HEK293 (cell line): ENCODE measurements around the gene CHCHD1.

ENCODE experiments used
- EGR2 ChIP-seq: fragments of 450-650 bp; formaldehyde crosslinking; IDR thresholded peaks from 2 replicates; pipeline ENCODE4 v1.5.1; 2016; ENCODE audit warnings: low read depth, missing biosample characterization, missing genetic modification characterization
- SALL2 ChIP-seq: fragments of 450-650 bp; formaldehyde crosslinking; IDR thresholded peaks from 2 replicates; pipeline ENCODE4 v1.5.0; 2017; ENCODE audit warnings: missing biosample characterization, mild to moderate bottlenecking, missing genetic modification characterization, borderline replicate concordance
- YY1 ChIP-seq: fragments of 450-650 bp; formaldehyde crosslinking; IDR thresholded peaks from 2 replicates; pipeline ENCODE4 v1.5.1; 2018; ENCODE audit warnings: missing biosample characterization, missing genetic modification characterization
- ZBTB48 ChIP-seq: fragments of 450-650 bp; formaldehyde crosslinking; IDR thresholded peaks from 2 replicates; pipeline ENCODE4 v1.5.1; 2016; ENCODE audit warnings: missing biosample characterization, missing genetic modification characterization
- ZNF10 ChIP-seq: fragments of 450-650 bp; formaldehyde crosslinking; IDR thresholded peaks from 2 replicates; pipeline ENCODE4 v1.5.1; 2017; ENCODE audit warnings: missing biosample characterization, missing genetic modification characterization
- ZNF114 ChIP-seq: fragments of 450-650 bp; formaldehyde crosslinking; IDR thresholded peaks from 2 replicates; pipeline ENCODE4 v1.5.0; 2017; ENCODE audit warnings: missing biosample characterization, missing genetic modification characterization
- ZNF292 ChIP-seq: fragments of 450-650 bp; formaldehyde crosslinking; IDR thresholded peaks from 2 replicates; pipeline ENCODE4 v1.5.1; 2016; ENCODE audit warnings: low read depth, missing biosample characterization, missing genetic modification characterization, borderline replicate concordance
- ZNF488 ChIP-seq: fragments of 450-650 bp; formaldehyde crosslinking; IDR thresholded peaks from 2 replicates; pipeline ENCODE4 v1.5.1; 2016; ENCODE audit warnings: missing biosample characterization, missing genetic modification characterization
- ZNF639 ChIP-seq: fragments of 450-650 bp; formaldehyde crosslinking; IDR thresholded peaks from 2 replicates; pipeline ENCODE4 v1.5.1; 2016; ENCODE audit warnings: missing biosample characterization, missing genetic modification characterization
- TF ChIP-seq, protein P1 (sequence below): fragments of 450-650 bp; formaldehyde crosslinking; IDR thresholded peaks from 2 replicates; pipeline ENCODE4 v1.5.1; 2016; ENCODE audit warnings: missing biosample characterization, missing genetic modification characterization

DNA sequence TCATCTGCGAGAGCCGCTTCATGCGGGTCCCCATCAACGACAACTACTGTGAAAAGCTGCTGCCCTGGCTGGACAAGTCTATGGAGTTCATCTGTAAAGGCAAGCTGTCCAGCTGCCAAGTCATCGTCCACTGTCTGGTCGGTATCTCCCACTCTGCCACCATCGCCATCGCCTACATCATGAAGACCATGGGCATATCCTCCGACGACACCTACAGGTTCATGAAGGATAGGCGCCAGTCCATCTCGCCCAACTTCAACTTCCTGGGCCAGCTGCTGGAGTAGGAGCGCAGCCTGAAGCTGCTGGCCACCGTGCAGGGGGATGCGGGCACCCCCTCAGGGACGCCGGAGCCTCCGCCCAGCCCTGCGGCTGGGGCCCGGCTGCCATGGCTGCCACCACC is 49.4 kb upstream of the CHCHD1 start:
- TF ChIP-seq, protein P1, sequence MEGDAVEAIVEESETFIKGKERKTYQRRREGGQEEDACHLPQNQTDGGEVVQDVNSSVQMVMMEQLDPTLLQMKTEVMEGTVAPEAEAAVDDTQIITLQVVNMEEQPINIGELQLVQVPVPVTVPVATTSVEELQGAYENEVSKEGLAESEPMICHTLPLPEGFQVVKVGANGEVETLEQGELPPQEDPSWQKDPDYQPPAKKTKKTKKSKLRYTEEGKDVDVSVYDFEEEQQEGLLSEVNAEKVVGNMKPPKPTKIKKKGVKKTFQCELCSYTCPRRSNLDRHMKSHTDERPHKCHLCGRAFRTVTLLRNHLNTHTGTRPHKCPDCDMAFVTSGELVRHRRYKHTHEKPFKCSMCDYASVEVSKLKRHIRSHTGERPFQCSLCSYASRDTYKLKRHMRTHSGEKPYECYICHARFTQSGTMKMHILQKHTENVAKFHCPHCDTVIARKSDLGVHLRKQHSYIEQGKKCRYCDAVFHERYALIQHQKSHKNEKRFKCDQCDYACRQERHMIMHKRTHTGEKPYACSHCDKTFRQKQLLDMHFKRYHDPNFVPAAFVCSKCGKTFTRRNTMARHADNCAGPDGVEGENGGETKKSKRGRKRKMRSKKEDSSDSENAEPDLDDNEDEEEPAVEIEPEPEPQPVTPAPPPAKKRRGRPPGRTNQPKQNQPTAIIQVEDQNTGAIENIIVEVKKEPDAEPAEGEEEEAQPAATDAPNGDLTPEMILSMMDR (tag by site-specific recombination), result no peak
- no peak for TF ChIP-seq ZNF114 (tag by site-specific recombination)
- TF ChIP-seq EGR2 (tag by site-specific recombination), result no peak
- no peak for TF ChIP-seq YY1 (tag by site-specific recombination)
- TF ChIP-seq SALL2 (tag by site-specific recombination), result no peak
- no peak for TF ChIP-seq ZBTB48
- TF ChIP-seq ZNF10, result no peak
- no peak for TF ChIP-seq ZNF488 (tag by site-specific recombination)
- no peak for TF ChIP-seq ZNF292 (tag by site-specific recombination)
- TF ChIP-seq ZNF639 (tag by site-specific recombination), result no peak
